Measurements from ENCODE around the gene ADSS2. TPM values are rescaled to one million over a fixed set of nuclear protein-coding genes. Genes with fewer than 3 reads are reported as not detected.
"Not testable (repeated sequence)": the region's sequence is repeated elsewhere in the genome, so short reads cannot be mapped to it uniquely, and the experiment has no call there.

ADSS2 gene
- total RNA-seq, 4 donors from 2014 or later = 8.7 to 51.5 (median 40.4) TPM

DNA sequence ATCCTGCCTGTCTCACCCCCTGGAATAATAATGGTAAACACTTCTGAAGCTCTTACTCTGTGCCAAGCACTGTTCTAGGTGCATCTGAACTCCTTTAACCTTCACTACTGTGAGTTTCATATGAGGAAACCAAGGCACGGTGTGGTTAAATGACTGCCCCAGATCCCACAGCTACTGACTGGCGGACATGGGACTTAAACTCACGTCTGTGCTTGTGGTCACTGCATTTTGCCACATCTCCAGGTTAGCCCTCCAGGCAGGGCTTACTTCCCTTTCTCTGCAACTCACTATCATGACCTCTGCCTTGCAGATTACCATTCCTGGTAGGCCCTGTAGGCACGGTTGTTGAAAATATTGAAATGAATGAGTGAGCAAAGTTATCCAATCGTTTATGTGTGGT, 83.4 kb downstream of the ADSS2 start:
- H3K9me3 ChIP-seq = no peaks in the 10 kb centered on the region
- H3K27ac ChIP-seq = no peak overlapping the region
- H3K36me3 ChIP-seq = no peaks in the 10 kb centered on the region
- no peaks in the 10 kb centered on the region for H3K27me3 ChIP-seq
- intact Hi-C loops (cut with DNase I; ENCODE audit: low total_unique reads) = no loop called here
- TF ChIP-seq, protein P1, sequence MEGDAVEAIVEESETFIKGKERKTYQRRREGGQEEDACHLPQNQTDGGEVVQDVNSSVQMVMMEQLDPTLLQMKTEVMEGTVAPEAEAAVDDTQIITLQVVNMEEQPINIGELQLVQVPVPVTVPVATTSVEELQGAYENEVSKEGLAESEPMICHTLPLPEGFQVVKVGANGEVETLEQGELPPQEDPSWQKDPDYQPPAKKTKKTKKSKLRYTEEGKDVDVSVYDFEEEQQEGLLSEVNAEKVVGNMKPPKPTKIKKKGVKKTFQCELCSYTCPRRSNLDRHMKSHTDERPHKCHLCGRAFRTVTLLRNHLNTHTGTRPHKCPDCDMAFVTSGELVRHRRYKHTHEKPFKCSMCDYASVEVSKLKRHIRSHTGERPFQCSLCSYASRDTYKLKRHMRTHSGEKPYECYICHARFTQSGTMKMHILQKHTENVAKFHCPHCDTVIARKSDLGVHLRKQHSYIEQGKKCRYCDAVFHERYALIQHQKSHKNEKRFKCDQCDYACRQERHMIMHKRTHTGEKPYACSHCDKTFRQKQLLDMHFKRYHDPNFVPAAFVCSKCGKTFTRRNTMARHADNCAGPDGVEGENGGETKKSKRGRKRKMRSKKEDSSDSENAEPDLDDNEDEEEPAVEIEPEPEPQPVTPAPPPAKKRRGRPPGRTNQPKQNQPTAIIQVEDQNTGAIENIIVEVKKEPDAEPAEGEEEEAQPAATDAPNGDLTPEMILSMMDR (IDR thresholded peaks at IDR 0.05) = no peak
- TF ChIP-seq POLR2A (IDR thresholded peaks at IDR 0.05) = no peak
- no peak for DNase-seq
- H3K4me1 ChIP-seq = no peaks in the 10 kb centered on the region
- H3K4me3 ChIP-seq = no peak overlapping the region

DNA sequence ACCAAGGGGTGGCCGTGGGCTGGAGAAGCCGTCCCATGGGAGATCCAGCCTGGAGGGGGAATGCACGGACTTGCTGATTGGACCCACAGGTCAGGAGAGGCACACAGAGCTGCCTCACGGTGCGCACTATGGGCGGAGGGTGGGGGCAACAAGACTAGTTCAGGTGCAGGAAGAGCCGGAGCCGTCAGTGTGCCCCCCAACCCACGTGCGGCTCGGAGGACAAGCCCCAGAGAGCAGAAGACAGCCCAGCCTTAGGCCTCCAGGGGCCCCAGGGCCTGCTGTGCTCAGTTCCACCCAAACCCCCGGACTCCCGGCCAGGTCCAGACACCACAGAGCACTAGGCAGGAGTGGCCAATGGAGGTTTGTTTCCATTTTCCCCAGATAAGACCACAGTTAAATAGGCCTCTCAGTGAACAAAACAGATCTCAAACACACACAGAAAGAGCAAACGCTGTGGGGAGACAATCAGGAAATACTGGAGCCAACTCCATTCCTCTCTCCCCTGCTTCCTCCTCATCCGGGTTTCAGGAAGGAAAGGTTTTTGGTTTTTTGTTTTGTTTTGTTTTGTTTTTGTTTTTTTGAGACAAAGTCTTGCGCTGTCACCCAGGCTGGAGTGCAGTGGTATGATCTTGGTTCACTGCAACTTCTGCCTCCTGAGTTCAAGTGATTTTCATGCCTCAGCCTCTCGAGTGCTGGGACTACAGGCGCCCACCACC, 84.2 kb downstream of the ADSS2 start:
- Histone ChIP-seq H3K36me3 (no peaks in the 10 kb centered on the region), H3K9me3 (no peaks in the 10 kb centered on the region), H3K4me3 (no peak overlapping the region), H3K27me3 (no peaks in the 10 kb centered on the region), H3K27ac (no peak overlapping the region), H3K4me1 (no peaks in the 10 kb centered on the region)
- no peak for DNase-seq
- no peak for TF ChIP-seq POLR2A (IDR thresholded peaks at IDR 0.05)
- TF ChIP-seq, protein P1 (IDR thresholded peaks at IDR 0.05) = no peak
- intact Hi-C loops (cut with DNase I; ENCODE audit: low total_unique reads) = no loop called here

DNA sequence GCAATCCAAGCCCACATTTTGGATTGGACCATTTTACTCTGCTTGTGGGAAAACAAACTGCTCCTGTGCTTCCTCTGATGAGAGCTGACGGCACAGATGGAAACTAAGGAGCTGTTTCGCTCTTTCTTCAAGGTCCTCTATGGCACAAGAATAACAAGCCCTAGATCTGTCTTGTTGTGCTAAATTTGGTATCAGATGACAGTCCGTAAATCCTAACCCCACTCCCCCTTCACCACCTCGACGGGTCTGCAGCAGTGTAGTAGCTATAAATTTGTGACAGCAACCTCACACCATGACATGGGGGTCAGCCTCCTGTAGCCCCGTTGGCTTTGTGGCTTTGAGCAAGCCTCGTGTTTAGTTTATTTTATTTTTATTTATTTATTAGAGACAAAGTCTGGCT, 85.9 kb downstream of the ADSS2 start:
- DNase-seq = no peak
- no peaks in the 10 kb centered on the region for H3K4me1 ChIP-seq
- no peaks in the 10 kb centered on the region for H3K9me3 ChIP-seq
- no peak overlapping the region for H3K27ac ChIP-seq
- no peaks in the 10 kb centered on the region for H3K27me3 ChIP-seq
- TF ChIP-seq, protein P1 (IDR thresholded peaks at IDR 0.05) = no peak
- no peak for TF ChIP-seq POLR2A (IDR thresholded peaks at IDR 0.05)
- H3K4me3 ChIP-seq = no peak overlapping the region
- H3K36me3 ChIP-seq = no peaks in the 10 kb centered on the region
- intact Hi-C loops (cut with DNase I; ENCODE audit: low total_unique reads) = no loop called here

DNA sequence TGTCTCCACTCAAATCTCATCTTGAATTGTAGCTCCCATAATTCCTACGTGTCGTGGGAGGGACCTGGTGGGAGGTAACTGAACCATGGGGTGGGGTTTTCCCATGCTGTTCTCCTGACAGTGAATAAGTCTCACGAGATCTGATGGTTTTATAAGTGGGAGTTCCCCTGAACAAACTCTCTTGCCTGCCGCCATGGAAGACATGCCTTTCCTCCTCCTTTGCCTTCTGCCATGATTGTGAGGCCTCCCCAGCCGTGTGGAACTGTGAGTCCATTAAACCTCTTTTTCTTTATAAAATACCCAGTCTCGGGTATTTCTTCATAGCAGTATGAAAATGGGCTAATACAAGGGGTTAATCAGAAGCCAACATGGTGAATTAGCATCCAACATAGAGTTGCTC, 86.4 kb downstream of the ADSS2 start:
- H3K36me3 ChIP-seq; intact Hi-C loops (cut with DNase I; ENCODE audit: low total_unique reads); H3K9me3 ChIP-seq; DNase-seq; H3K4me3 ChIP-seq; H3K27ac ChIP-seq; H3K27me3 ChIP-seq; H3K4me1 ChIP-seq: not testable (repeated sequence)

DNA sequence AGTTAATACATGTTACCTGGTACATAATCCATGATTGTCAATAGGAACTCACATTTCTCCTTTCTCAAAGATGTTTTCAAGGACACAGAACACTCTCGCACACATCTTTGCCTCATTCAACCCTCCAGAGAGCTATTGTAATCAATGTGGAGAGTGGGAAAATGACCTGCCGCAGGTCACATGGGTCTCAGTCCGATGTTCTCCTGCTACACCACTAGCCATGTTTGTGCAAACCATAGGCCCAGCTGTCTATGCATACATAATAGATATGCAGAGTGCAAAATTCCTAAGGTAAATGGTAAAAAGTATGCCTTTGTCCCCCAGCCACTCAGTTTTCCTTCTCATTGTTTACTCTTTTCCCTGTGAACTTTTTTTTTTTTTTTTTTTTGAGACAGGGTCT, 89.2 kb downstream of the ADSS2 start:
- no peak overlapping the region for H3K27ac ChIP-seq
- no peaks in the 10 kb centered on the region for H3K27me3 ChIP-seq
- no peaks in the 10 kb centered on the region for H3K4me1 ChIP-seq
- DNase-seq = no peak
- H3K36me3 ChIP-seq = no peaks in the 10 kb centered on the region
- H3K4me3 ChIP-seq = no peak overlapping the region
- TF ChIP-seq, protein P1 (IDR thresholded peaks at IDR 0.05) = no peak
- no peak for TF ChIP-seq POLR2A (IDR thresholded peaks at IDR 0.05)
- intact Hi-C loops (cut with DNase I; ENCODE audit: low total_unique reads) = no loop called here
- H3K9me3 ChIP-seq = no peaks in the 10 kb centered on the region
